Measurements from ENCODE around the gene AADAC.

AADAC gene

DNA sequence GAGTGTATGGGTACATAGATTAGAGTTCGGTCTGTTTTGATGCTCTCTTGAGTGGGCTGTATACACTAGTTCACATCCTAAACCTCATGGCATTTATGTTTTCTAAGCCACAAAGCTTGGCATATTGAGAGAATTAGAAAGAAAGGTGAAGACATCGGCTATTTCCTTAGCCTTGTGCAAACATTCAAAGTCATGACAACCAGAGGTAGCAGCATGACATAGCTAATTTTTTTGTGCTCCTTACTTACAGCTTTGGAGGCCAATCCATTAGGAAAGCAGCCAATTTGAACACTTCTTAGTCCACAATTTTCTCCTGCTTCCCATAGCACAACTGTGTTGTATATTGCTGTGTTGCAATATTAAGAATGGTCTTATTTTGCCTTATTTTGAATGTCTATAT, 21.5 kb upstream of the AADAC start:
- no peaks in the 10 kb centered on the region for H3K27me3 ChIP-seq
- H3K4me1 ChIP-seq: no peaks in the 10 kb centered on the region
- no peaks in the 10 kb centered on the region for H3K9me3 ChIP-seq
- DNase-seq: no peak
- no peak overlapping the region for H3K27ac ChIP-seq
- no peak overlapping the region for H3K4me3 ChIP-seq
- H3K36me3 ChIP-seq: no peaks in the 10 kb centered on the region
- TF ChIP-seq CTCF (IDR thresholded peaks at IDR 0.05): no peak
- intact Hi-C loops (cut with DNase I; ENCODE audit: low total_unique reads): no loop called here

- H3K27me3 ChIP-seq: no peaks in the 10 kb centered on the region
- TF ChIP-seq CTCF (IDR thresholded peaks at IDR 0.05): no peak
- no peak overlapping the region for H3K27ac ChIP-seq
- DNase-seq: no peak
- intact Hi-C loops (cut with DNase I; ENCODE audit: low total_unique reads): no loop called here
- H3K36me3 ChIP-seq: no peaks in the 10 kb centered on the region
- H3K4me3 ChIP-seq: no peak overlapping the region
- H3K4me1 ChIP-seq: no peaks in the 10 kb centered on the region
- no peaks in the 10 kb centered on the region for H3K9me3 ChIP-seq
These were observed 20.3 kb upstream of the AADAC start for GRCh38 chr3:151793636-151794035.

DNA sequence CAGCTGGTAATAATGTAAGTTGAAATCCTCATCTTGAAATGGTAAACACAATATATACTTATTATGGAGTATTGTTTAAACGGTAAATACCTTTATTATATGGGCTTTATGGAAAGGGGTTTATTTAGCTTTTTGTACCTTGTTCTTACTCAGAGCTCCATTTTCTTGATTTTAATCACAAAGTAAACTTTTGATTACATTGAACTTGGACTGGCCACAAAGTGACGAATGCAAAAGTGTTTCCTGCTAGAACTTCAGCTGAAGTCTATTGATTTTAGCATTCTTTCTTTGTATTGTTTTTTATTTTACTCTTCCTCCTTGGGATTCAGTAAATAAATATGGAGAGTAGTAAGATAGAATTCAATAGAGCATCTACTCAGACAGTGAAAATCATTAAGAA, 19.8 kb upstream of the AADAC start:
- no peak for TF ChIP-seq CTCF (IDR thresholded peaks at IDR 0.05)
- no peaks in the 10 kb centered on the region for H3K27me3 ChIP-seq
- no peak overlapping the region for H3K27ac ChIP-seq
- no peak for DNase-seq
- no peaks in the 10 kb centered on the region for H3K36me3 ChIP-seq
- intact Hi-C loops (cut with DNase I; ENCODE audit: low total_unique reads): no loop called here
- H3K4me3 ChIP-seq: no peak overlapping the region
- H3K9me3 ChIP-seq: no peaks in the 10 kb centered on the region
- no peaks in the 10 kb centered on the region for H3K4me1 ChIP-seq

GRCh38 chr3:151795276-151795675, 18.6 kb upstream of the AADAC start:
- Histone ChIP-seq H3K4me1 (no peaks in the 10 kb centered on the region), H3K9me3 (no peaks in the 10 kb centered on the region), H3K36me3 (no peaks in the 10 kb centered on the region), H3K27me3 (no peaks in the 10 kb centered on the region), H3K4me3 (no peak overlapping the region), H3K27ac (no peak overlapping the region)
- no peak for DNase-seq
- intact Hi-C loops (cut with DNase I; ENCODE audit: low total_unique reads): no loop called here
- TF ChIP-seq CTCF (IDR thresholded peaks at IDR 0.05): no peak

- Histone ChIP-seq H3K9me3 (no peaks in the 10 kb centered on the region), H3K27ac (no peak overlapping the region), H3K36me3 (no peaks in the 10 kb centered on the region), H3K27me3 (no peaks in the 10 kb centered on the region), H3K4me3 (no peak overlapping the region), H3K4me1 (no peaks in the 10 kb centered on the region)
- TF ChIP-seq CTCF (IDR thresholded peaks at IDR 0.05): no peak
- intact Hi-C loops (cut with DNase I; ENCODE audit: low total_unique reads): no loop called here
- no peak for DNase-seq
These were observed 17.7 kb upstream of the AADAC start for GRCh38 chr3:151796105-151796680.

- DNase-seq: no peak
- Histone ChIP-seq H3K4me3 (no peak overlapping the region), H3K36me3 (no peaks in the 10 kb centered on the region), H3K27me3 (no peaks in the 10 kb centered on the region), H3K4me1 (no peaks in the 10 kb centered on the region), H3K9me3 (no peaks in the 10 kb centered on the region), H3K27ac (no peak overlapping the region)
- intact Hi-C loops (cut with DNase I; ENCODE audit: low total_unique reads): no loop called here
- no peak for TF ChIP-seq CTCF (IDR thresholded peaks at IDR 0.05)
These were observed 15.4 kb upstream of the AADAC start for GRCh38 chr3:151798466-151798865.

All from tibial artery (tissue), 4 donors.